Epithelial cell of esophagus (primary cell): ENCODE results near the gene TNFAIP8L2.
A peak's percentile ranks its signal among the peaks of the same experiment; 100 is the strongest.

Experiments used
- DNase-seq: peaks from one replicate; pipeline ENCODE4 v3.0.0; 2010; ENCODE audit warnings: low read depth
- H3K4me3 ChIP-seq: 2 replicates; pipeline ENCODE4 v1.5.1; 2011; ENCODE audit warnings: mild to moderate bottlenecking, low read length, control low read depth
- TF ChIP-seq, protein P1 (sequence below): IDR thresholded peaks from 2 replicates; pipeline ENCODE4 v1.5.1; 2011; ENCODE audit warnings: low read depth, mild to moderate bottlenecking, low read length, control low read depth, inconsistent platforms; ENCODE audit not compliant: insufficient read depth; ENCODE audit errors: missing control alignments

Gene TNFAIP8L2

DNA sequence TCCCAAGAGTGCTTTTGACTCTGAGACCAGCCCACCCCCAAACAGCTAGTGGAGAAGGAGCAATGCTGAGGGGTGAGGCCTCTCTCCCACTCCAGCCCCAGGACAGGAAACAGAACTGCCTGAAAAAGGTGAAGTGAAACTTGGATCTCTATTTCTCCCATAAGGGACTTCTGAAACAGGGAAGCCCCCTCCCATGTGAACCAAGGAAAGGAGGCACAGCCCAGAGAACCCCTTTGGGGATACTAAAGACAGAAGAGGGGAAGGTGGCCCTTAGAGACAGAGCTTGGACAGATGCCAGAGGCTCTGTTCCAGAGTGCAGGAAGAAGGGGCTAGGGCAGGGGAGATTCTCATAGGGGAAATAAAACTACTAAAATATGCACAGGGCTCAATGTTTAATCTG lies 2.9 kb downstream of the TNFAIP8L2 start:
- DNase-seq, result no peak

GRCh38 chr1:151164732-151165280 lies 8.4 kb downstream of the TNFAIP8L2 start:
- DNase-seq, result no peak
- peak overlapping the region; percentile 100 for H3K4me3 ChIP-seq
- TF ChIP-seq, protein P1, sequence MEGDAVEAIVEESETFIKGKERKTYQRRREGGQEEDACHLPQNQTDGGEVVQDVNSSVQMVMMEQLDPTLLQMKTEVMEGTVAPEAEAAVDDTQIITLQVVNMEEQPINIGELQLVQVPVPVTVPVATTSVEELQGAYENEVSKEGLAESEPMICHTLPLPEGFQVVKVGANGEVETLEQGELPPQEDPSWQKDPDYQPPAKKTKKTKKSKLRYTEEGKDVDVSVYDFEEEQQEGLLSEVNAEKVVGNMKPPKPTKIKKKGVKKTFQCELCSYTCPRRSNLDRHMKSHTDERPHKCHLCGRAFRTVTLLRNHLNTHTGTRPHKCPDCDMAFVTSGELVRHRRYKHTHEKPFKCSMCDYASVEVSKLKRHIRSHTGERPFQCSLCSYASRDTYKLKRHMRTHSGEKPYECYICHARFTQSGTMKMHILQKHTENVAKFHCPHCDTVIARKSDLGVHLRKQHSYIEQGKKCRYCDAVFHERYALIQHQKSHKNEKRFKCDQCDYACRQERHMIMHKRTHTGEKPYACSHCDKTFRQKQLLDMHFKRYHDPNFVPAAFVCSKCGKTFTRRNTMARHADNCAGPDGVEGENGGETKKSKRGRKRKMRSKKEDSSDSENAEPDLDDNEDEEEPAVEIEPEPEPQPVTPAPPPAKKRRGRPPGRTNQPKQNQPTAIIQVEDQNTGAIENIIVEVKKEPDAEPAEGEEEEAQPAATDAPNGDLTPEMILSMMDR, result no peak

More for the DNA sequence above, 2.9 kb downstream of the TNFAIP8L2 start:
- no peak overlapping the region for H3K4me3 ChIP-seq
- TF ChIP-seq, protein P1, result no peak

- TF ChIP-seq, protein P1, result no peak
- DNase-seq, result peak; percentile 30
- H3K4me3 ChIP-seq, result peak overlapping the region; percentile 100
Observed at GRCh38 chr1:151165281-151165737, 8.9 kb downstream of the TNFAIP8L2 start.

DNA sequence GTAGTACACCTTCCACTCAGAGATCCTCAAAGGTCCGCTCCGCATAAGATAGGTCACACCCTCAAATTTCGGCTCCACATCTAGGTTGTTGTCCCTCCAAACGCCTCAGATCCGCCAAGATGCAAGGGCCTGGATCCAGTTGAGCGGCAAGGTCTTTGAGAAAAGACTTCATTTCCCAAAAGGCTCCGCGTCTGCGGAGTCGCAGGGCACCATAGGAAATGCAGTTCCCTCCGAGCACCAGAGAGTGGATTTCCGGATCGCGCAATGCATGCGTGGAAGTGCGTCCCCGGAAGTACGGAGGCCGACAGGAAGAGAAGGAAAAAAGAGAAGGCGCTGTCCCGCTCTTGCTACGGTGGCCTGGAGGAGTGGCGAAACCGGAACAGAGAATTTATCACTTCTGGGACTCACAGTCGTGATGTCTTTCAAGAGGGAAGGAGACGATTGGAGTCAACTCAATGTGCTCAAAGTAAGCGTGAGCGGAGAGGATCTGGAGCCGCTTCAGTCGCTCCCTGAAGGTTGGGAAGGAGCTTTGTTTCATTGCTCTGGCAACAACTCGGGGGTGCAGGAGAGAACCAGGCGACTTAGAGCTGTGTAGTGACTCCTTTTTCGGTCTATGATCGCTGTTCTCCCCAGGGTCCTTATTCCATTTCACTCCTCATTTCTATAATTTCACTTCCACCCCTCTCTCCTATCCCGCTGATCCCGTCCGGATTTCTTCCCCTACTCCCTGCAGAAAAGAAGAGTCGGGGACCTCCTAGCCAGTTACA lies 9.5 kb downstream of the TNFAIP8L2 start, which contains the start of the genes LYSMD1 and SCNM1:
TSS of gene LYSMD1 (minus strand) at position 165 of the 767 bp plus-strand sequence. CDS start 644 bp downstream, outside the sequence.
TSS of gene SCNM1 (plus strand) at position 407 of the 767 bp plus-strand sequence. CDS start at position 416, 9 bp downstream.
- H3K4me3 ChIP-seq, result peak within 1 kb of the TSS; percentile 100
- DNase-seq, result peak; percentile 99
- TF ChIP-seq, protein P1, result no peak

- DNase-seq, result peak; percentile 61
Observed at GRCh38 chr1:151166505-151166956, 10.1 kb downstream of the TNFAIP8L2 start.

GRCh38 chr1:151167116-151167515 lies 10.7 kb downstream of the TNFAIP8L2 start:
- TF ChIP-seq, protein P1, result no peak
- no peak for DNase-seq
- H3K4me3 ChIP-seq, result peak overlapping the region; percentile 100

More at GRCh38 chr1:151166505-151166956, 10.1 kb downstream of the TNFAIP8L2 start:
- peak overlapping the region; percentile 100 for H3K4me3 ChIP-seq
- TF ChIP-seq, protein P1, result no peak
